Posterior vena cava (tissue), 2 donors: ENCODE data around the gene SFRP5. TPM values are rescaled to one million over a fixed set of nuclear protein-coding genes. Genes with fewer than 3 reads are reported as not detected.

Experiments used
- DNase-seq: peaks from one replicate; pipeline ENCODE4 v3.0.0-alpha.2; 2020; ENCODE audit warnings: low spot score
- intact Hi-C, 2 donors: fragments of 100-400 bp; cut with DNase I; formaldehyde crosslinking; loops; one replicate each; pipeline versions ENCODE4 v1.14.1 to v1.14.2; 2022 to 2023
- total RNA-seq, 2 donors: library from RNA; stranded (reverse); fragmentation: NEBNext Ultra II Directional; extraction: Animal tissue kit (Norgen Biotek cat#: 25700); gene quantifications; one replicate each; pipeline ENCODE4 v1.2.1, GENCODE V29; 2021
- donor health status: DM: yes; HTN: yes; CAD: no.
- donor health status: DM: yes; HTN: yes; CAD: no.

The SFRP5 gene
- total RNA-seq, 2 donors from 2014 or later, result 0.38 to 0.56 TPM

DNA sequence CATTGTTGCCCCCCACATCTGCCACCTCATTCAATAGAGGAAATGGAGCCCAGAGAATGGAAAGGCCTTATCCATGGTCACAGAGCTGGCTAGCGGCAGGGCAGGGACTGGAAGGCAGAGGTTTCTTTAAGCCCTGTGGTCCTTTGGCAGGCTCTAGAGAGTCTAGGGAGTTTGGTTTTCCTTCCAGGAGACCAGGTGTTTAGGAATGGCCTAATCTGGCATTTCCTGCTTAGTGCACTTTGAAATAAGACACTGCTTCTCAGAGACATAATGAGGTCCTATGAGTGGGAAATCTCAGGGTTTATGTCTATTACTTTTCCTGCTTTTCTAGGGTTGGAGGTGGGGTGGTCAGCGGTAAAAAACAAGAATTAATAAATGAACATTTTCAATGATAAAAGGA is 52.2 kb downstream of the SFRP5 start:
- intact Hi-C loops, result no loop called here
- DNase-seq, result no peak

DNA sequence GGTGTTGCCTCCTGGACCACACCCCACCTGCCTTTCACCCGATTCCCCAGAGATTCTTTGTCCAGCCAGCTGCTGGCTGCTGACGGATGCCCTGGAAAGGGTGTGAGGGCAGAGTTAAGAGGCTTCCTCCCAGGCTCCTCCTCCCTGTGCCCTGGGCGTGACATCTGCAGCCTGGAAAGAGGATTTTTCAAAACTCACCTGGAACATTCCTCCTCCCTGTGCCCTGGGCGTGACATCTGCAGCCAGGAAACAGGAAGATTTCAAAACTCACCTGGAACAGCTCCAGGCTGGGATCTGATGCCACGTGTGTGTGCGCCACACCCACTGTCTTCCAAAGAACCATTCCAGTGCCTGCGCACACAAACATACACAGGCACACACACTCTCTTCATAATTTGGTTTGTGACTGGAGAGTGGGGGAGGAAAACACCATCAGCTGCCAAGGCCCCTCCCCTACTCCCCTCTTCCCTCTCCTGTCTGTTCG is 53.1 kb downstream of the SFRP5 start:
- intact Hi-C loops, result no loop called here
- no peak for DNase-seq

DNA sequence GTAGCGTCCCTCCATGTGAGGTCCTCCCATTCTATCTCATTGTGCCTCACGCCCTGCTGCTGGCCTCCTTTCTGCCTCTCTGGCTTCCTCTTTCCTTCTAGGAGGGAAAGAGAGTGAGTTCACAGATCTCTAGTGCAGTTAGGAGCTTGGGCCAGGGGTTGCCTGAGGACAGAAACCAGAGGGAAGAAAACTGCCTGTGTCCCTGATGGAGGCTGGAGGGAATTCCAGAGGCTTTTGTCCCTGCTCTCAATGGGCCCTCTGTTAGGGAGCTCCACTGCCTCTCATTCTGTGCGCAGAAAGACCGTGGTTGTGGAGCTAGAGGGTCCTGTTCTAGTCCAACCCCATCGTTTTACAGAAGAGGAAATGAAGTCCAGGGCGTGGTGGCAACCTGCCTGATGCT is 53.6 kb downstream of the SFRP5 start:
- DNase-seq, result no peak

DNA sequence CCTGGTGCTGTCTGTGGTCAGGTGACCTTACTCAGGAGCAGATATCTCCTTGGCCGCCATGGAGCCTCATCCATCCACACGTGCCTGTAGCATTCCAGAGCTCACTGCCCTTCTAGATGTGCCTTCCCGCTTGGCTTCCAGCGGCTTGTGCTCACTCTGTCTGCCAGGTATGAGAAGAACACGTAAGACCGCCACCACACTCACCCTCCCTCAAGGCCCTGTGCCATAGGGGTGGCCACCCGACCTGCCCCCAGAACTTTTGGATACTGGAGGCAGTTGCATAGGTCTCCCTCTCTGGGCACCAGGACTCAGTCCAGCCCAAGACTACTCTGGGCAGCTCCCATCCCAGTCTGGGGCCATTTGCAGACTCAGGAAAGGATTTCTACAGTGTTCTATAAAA is 54.2 kb downstream of the SFRP5 start:
- no peak for DNase-seq
- intact Hi-C loops, result no loop called here

More for the DNA sequence above, 53.6 kb downstream of the SFRP5 start:
- intact Hi-C loops, result no loop called here

Other genes with a start within 250 kb of the SFRP5 start
- 1 to 10 TPM in 1 of 2 donors, under 1 TPM in 1; 0.67 to 1.1 TPM for gene ANKRD2, start 199.2 kb downstream of the SFRP5 start, total RNA-seq
- gene HOGA1, start 187.6 kb downstream of the SFRP5 start, total RNA-seq, result 1 to 10 TPM; 1.5 to 4.1 TPM
- under 1 TPM; 0.19 to 0.46 TPM for gene C10orf62, start 182.3 kb downstream of the SFRP5 start, total RNA-seq
- gene MORN4, start 138.5 kb downstream of the SFRP5 start, total RNA-seq, result 1 to 10 TPM; 3.4 to 6.5 TPM
- 10 to 100 TPM; 13.8 to 15.9 TPM for gene PI4K2A, start 131.3 kb downstream of the SFRP5 start, total RNA-seq
- 10 to 100 TPM; 15.0 to 17.6 TPM for gene AVPI1, start 84.8 kb downstream of the SFRP5 start, total RNA-seq
- gene MARVELD1, start 58.3 kb downstream of the SFRP5 start, total RNA-seq, result 10 to 100 TPM; 87.5 to 96.8 TPM
- gene ZFYVE27, start 34.9 kb downstream of the SFRP5 start, total RNA-seq, result 10 to 100 TPM; 15.8 to 16.0 TPM
- gene GOLGA7B, start 77.8 kb upstream of the SFRP5 start, total RNA-seq, result under 1 TPM; 0.19 TPM